ENCODE data around the gene LRRC27.

The LRRC27 gene

GRCh38 chr10:132300582-132300981 lies 31.4 kb upstream of the LRRC27 start:
- no peak overlapping the region for H3K9ac ChIP-seq (ENCODE audit: low read length)
- H3K4me3 ChIP-seq (ENCODE audit: low read length) = no peak overlapping the region
- TF ChIP-seq EZH2phosphoT487 (IDR thresholded peaks at IDR 0.05; ENCODE audit: low read depth) = no peak
- TF ChIP-seq CTCF (IDR thresholded peaks at IDR 0.05; ENCODE audit: low read depth, low read length) = no peak
- H3K4me1 ChIP-seq (ENCODE audit: low read length) = no peaks in the 10 kb centered on the region
- no peak overlapping the region for H2AFZ ChIP-seq (ENCODE audit: low read depth, low read length)
- no peaks in the 10 kb centered on the region for H3K79me2 ChIP-seq (ENCODE audit: low read length)
- H3K27ac ChIP-seq (ENCODE audit: low read length) = no peak overlapping the region
- H3K27me3 ChIP-seq (ENCODE audit: low read depth, low read length) = no peaks in the 10 kb centered on the region
- H3K9me3 ChIP-seq (ENCODE audit: insufficient read depth, low read length) = no peaks in the 10 kb centered on the region
- H4K20me1 ChIP-seq (ENCODE audit: insufficient read depth, low read length) = no peaks in the 10 kb centered on the region
- H3K4me2 ChIP-seq (ENCODE audit: low read length) = no peak overlapping the region
- H3K36me3 ChIP-seq (replicated peaks; ENCODE audit: low read depth, low read length) = no peaks in the 10 kb centered on the region

DNA sequence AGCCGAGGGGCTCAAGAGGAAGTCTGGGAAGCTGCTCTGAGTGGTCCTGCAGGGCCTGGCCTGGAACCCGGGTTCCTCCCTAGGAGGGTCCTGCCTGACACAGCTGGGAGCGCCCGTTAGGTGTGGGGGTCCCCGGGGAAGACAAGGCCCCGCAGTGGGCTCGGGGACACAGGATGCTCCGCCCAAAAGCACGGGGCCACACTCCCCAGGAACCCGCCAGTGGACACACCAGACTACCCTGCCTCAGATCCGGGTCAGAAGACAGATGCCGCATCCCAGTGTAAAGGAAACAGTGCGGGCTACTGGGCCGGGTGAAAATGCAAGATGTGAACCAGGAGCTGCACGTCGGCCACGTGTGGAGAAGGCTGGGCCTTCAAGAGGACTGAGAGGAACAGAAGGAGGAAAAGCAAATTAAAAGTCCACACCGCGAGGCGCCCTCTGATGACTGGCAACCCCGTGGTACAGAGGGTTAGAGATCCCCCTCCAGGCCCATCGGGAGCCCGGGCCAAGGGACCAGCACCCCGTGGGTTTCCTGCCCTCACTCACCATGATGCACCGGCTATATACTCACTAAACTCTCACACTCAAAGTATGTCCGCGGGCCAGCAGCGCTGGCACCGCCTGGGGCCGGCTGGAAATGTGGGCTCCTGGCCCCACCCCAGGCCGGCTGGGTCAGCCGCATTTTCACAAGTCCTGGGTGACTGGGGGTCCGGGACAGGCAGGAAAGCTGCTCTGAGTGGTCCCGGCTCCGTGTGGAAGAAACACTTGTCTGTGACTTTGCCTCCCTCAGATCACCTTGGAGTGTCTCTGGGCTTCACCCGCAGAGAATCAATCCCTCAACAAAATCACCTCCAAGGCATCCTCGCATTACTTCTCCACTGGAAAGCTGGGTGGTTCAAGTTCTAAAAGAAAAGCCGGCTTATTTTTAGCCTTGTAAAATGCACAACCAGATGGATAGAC lies 30.3 kb upstream of the LRRC27 start:
- Histone ChIP-seq H3K36me3 (replicated peaks; ENCODE audit: low read depth, low read length) (no peaks in the 10 kb centered on the region), H4K20me1 (ENCODE audit: insufficient read depth, low read length) (no peaks in the 10 kb centered on the region)

DNA sequence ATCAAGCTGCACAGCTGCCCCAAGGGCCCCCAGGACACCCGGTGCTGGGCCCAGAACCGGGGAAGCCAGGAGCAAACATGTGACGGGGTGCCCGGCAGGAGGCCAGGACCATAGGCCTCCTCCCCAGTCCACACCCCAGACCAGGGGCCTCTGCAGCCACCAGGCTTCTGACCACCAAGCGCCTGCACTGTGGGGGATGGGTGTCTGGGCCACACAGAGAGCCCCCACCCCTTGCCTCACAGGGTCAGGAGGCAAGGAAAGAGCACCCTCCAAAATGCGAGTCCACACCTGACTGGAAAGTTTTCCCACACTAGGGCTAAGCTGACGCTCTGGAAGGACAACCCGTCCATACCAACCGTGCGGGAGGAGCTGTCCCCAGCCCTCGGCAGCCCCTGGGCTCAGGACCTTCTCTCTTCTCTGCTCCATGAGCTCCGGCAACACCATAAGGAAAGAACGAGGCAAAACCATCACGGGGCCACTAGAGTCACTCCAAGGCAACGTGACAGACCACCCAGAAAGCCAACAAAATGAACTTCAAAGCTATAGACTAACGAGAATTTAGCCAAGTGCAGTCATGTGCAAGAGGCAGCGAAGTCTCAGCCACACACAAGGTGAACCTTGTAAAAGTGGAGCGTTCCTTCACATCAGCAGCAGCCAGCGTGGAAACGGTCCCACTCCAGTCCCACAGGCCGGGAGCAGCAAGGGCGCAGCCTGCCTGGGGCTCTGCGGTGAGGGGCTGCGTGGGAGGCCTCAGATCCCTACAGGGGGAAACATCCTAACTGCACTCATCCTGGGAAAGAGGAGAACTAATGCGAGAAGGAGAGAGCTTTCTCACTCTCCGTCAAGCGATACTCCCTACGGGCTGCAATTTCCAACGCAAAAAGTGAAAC lies 29.3 kb upstream of the LRRC27 start:
- Histone ChIP-seq H3K9ac (ENCODE audit: low read length) (no peak overlapping the region), H3K36me3 (replicated peaks; ENCODE audit: low read depth, low read length) (no peaks in the 10 kb centered on the region), H3K4me2 (ENCODE audit: low read length) (no peak overlapping the region), H4K20me1 (ENCODE audit: insufficient read depth, low read length) (no peaks in the 10 kb centered on the region), H3K4me1 (ENCODE audit: low read length) (no peaks in the 10 kb centered on the region), H3K27ac (ENCODE audit: low read length) (no peak overlapping the region), H3K4me3 (ENCODE audit: low read length) (no peak overlapping the region), H2AFZ (ENCODE audit: low read depth, low read length) (no peak overlapping the region), H3K79me2 (ENCODE audit: low read length) (no peaks in the 10 kb centered on the region), H3K27me3 (ENCODE audit: low read depth, low read length) (no peaks in the 10 kb centered on the region), H3K9me3 (ENCODE audit: insufficient read depth, low read length) (no peaks in the 10 kb centered on the region)
- TF ChIP-seq EZH2phosphoT487 (IDR thresholded peaks at IDR 0.05; ENCODE audit: low read depth) (no peak), CTCF (IDR thresholded peaks at IDR 0.05; ENCODE audit: low read depth, low read length) (no peak)

More for the DNA sequence above, 30.3 kb upstream of the LRRC27 start:
- no peak overlapping the region for H3K4me3 ChIP-seq (ENCODE audit: low read length)
- no peaks in the 10 kb centered on the region for H3K4me1 ChIP-seq (ENCODE audit: low read length)
- no peak overlapping the region for H2AFZ ChIP-seq (ENCODE audit: low read depth, low read length)
- no peaks in the 10 kb centered on the region for H3K27me3 ChIP-seq (ENCODE audit: low read depth, low read length)
- H3K9ac ChIP-seq (ENCODE audit: low read length) = no peak overlapping the region
- no peaks in the 10 kb centered on the region for H3K9me3 ChIP-seq (ENCODE audit: insufficient read depth, low read length)
- no peak overlapping the region for H3K27ac ChIP-seq (ENCODE audit: low read length)
- no peaks in the 10 kb centered on the region for H3K79me2 ChIP-seq (ENCODE audit: low read length)
- TF ChIP-seq CTCF (IDR thresholded peaks at IDR 0.05; ENCODE audit: low read depth, low read length) (no peak), EZH2phosphoT487 (IDR thresholded peaks at IDR 0.05; ENCODE audit: low read depth) (no peak)
- no peak overlapping the region for H3K4me2 ChIP-seq (ENCODE audit: low read length)

Measured in OCI-LY3 (cell line).